GM23248 (cell line): ENCODE results near the gene EID2. TPM values are rescaled to one million over a fixed set of nuclear protein-coding genes. Genes with fewer than 3 reads are reported as not detected.

ENCODE experiments used
- DNase-seq: peaks from one replicate; pipeline ENCODE4 v3.0.0-alpha.2; 2015
- H2AFZ ChIP-seq: fragments of 200-600 bp; sonication (generic); 2 replicates; pipeline ENCODE4 v1.6.1; 2016; ENCODE audit warnings: antibody characterized with exemption
- H3F3A ChIP-seq: fragments of 200-600 bp; sonication (generic); 2 replicates; pipeline ENCODE4 v1.6.1; 2016; ENCODE audit warnings: mild to moderate bottlenecking, antibody characterized with exemption, mixed run types; ENCODE audit not compliant: insufficient read depth
- H3K27ac ChIP-seq: fragments of 200-600 bp; sonication (generic); 2 replicates; pipeline ENCODE4 v1.5.1; 2016; ENCODE audit warnings: mild to moderate bottlenecking
- H3K27me3 ChIP-seq: fragments of 200-600 bp; sonication (generic); replicated peaks from 2 replicates; pipeline ENCODE4 v1.6.1; 2016; ENCODE audit warnings: mild to moderate bottlenecking; ENCODE audit not compliant: insufficient read depth
- H3K36me3 ChIP-seq: fragments of 200-600 bp; sonication (generic); 2 replicates; pipeline ENCODE4 v1.6.1; 2016; ENCODE audit warnings: low read depth, mild to moderate bottlenecking
- H3K4me1 ChIP-seq: fragments of 200-600 bp; sonication (generic); 2 replicates; pipeline ENCODE4 v1.6.1; 2016; ENCODE audit warnings: mild to moderate bottlenecking; ENCODE audit not compliant: insufficient read depth
- H3K4me2 ChIP-seq: fragments of 200-600 bp; sonication (generic); one replicate; pipeline ENCODE4 v1.6.1; 2016; ENCODE audit warnings: mild to moderate bottlenecking; ENCODE audit not compliant: unreplicated experiment
- H3K4me3 ChIP-seq: fragments of 200-600 bp; sonication (generic); 2 replicates; pipeline ENCODE4 v1.5.1; 2016; ENCODE audit warnings: mild to moderate bottlenecking
- H3K79me2 ChIP-seq: fragments of 200-600 bp; sonication (generic); 2 replicates; pipeline ENCODE4 v1.6.1; 2016; ENCODE audit warnings: mild to moderate bottlenecking; ENCODE audit not compliant: insufficient read depth
- H3K9ac ChIP-seq: fragments of 200-600 bp; sonication (generic); 2 replicates; pipeline ENCODE4 v1.6.1; 2016; ENCODE audit warnings: mild to moderate bottlenecking
- H3K9me2 ChIP-seq: fragments of 200-600 bp; sonication (generic); 2 replicates; pipeline ENCODE4 v1.6.1; 2016; ENCODE audit warnings: mixed run types, mild to moderate bottlenecking, moderate library complexity; ENCODE audit not compliant: insufficient read depth
- H3K9me3 ChIP-seq: fragments of 200-600 bp; sonication (generic); one replicate; pipeline ENCODE4 v1.6.1; 2017; ENCODE audit warnings: low read depth
- H4K20me1 ChIP-seq: fragments of 200-600 bp; sonication (generic); 2 replicates; pipeline ENCODE4 v1.6.0; 2016; ENCODE audit not compliant: insufficient read depth
- EZH2 ChIP-seq: fragments of 200-600 bp; sonication (generic); IDR thresholded peaks from 2 replicates; pipeline ENCODE4 v1.6.1; 2018; ENCODE audit warnings: antibody characterized with exemption, mild to moderate bottlenecking; ENCODE audit not compliant: insufficient read depth, poor library complexity, severe bottlenecking
- EZH2phosphoT487 ChIP-seq: fragments of 200-600 bp; sonication (generic); IDR thresholded peaks from 2 replicates; pipeline ENCODE4 v1.6.1; 2018; ENCODE audit warnings: antibody characterized with exemption, moderate library complexity, mild to moderate bottlenecking, low read depth; ENCODE audit not compliant: insufficient read depth
- WGBS, 2 experiments: methylation state at CpG; one replicate each; pipeline ENCODE4 v1.1.6; 2015 to 2017; ENCODE audit warnings: low lambda C conversion rate in 2 of 2, low coverage in 1 of 2; ENCODE audit errors: missing lambda C conversion rate in 2 of 2; 5-methylcytosine and 5-hydroxymethylcytosine counted together
- in situ Hi-C: fragments of 300-500 bp; cut with MboI; formaldehyde crosslinking; loops from 2 replicates; pipeline ENCODE4 v1.15.0; 2020
- polyA plus RNA-seq: library from polyadenylated mRNA; unstranded; fragments of >200 nt; fragmentation: Nextera tagmentation; extraction: Ambion mirVana; gene quantifications from 2 replicates; pipeline ENCODE4 v1.2.1, GENCODE V29; 2016
- total RNA-seq: library from RNA; depleted of rRNA; stranded (reverse); fragments of >200 nt; shearing (Covaris generic); gene quantifications from 2 replicates; pipeline ENCODE4 v1.2.3, GENCODE V29; 2014

The EID2 gene
- total and polyA plus RNA-seq, 2 experiments from 2014 or later: 14.3 to 14.9 TPM

DNA sequence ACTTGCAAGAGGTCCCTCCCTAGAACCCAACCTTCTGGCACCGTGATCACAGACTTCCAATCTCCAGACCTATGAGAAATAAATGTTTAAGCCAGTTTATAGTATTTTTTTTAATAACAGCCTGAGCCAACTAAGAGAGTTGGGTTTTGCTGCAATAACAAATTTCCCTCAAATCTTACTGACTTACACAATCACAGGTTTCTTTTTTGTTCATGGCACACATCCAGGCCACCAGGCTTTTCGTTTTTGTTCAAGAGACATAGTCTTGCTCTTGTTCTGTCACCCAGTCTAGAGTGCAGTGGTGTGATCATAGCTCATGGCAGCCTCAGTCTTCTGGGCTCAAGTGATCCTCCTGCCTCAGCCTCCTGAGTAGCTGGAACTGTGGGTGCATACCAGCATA lies 27.0 kb downstream of the EID2 start:
- WGBS, 2 experiments: 31 to 40% methylated on average over 2 of the region's 2 CpGs
- no peaks in the 10 kb centered on the region for H3K4me1 ChIP-seq
- no peak overlapping the region for H3K9ac ChIP-seq
- no peaks in the 10 kb centered on the region for H3K36me3 ChIP-seq
- H3F3A ChIP-seq: no peaks in the 10 kb centered on the region
- TF ChIP-seq EZH2: no peak
- TF ChIP-seq EZH2phosphoT487: no peak
- H2AFZ ChIP-seq: no peak overlapping the region
- DNase-seq: peak; percentile 5
- no peak overlapping the region for H3K4me3 ChIP-seq
- no peak overlapping the region for H3K27ac ChIP-seq
- H4K20me1 ChIP-seq: no peaks in the 10 kb centered on the region
- no peaks in the 10 kb centered on the region for H3K9me3 ChIP-seq
- H3K9me2 ChIP-seq: no peaks in the 10 kb centered on the region
- H3K79me2 ChIP-seq: no peaks in the 10 kb centered on the region
- peaks cover 42% of the 10 kb centered on the region for H3K27me3 ChIP-seq
- in situ Hi-C loops: no loop called here
- H3K4me2 ChIP-seq: no peak overlapping the region

DNA sequence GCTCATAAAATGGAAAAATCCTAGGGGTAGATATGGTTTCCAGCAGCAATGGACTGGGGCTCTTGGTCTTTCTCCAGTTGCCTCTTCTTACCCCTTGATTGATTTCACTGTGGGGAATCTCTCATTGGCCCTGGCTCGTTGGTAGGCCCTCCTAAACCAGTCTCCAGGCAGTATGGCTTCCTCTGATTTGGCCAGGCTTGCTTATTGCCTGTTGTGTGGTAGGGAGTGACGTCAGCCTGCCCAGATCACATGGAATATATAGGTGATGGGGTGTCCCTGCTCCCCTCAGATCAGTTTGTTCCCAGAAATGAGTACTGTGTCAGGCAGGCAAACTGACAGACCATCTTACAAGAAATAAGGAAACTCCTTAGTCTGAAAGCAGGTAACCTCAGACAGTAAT lies 30.7 kb downstream of the EID2 start:
- no peaks in the 10 kb centered on the region for H3K79me2 ChIP-seq
- H3K4me2 ChIP-seq: no peak overlapping the region
- H3F3A ChIP-seq: no peaks in the 10 kb centered on the region
- TF ChIP-seq EZH2phosphoT487 (no peak), EZH2 (no peak)
- H4K20me1 ChIP-seq: no peaks in the 10 kb centered on the region
- H3K4me1 ChIP-seq: no peaks in the 10 kb centered on the region
- peaks cover 27% of the 10 kb centered on the region for H3K27me3 ChIP-seq
- no peaks in the 10 kb centered on the region for H3K36me3 ChIP-seq
- H3K4me3 ChIP-seq: no peak overlapping the region
- H2AFZ ChIP-seq: no peak overlapping the region
- no peak overlapping the region for H3K9ac ChIP-seq
- in situ Hi-C loops: no loop called here
- 39 to 54% methylated on average over 2 of the region's 2 CpGs for WGBS, 2 experiments
- H3K9me3 ChIP-seq: no peaks in the 10 kb centered on the region
- no peaks in the 10 kb centered on the region for H3K9me2 ChIP-seq
- DNase-seq: no peak
- H3K27ac ChIP-seq: no peak overlapping the region

DNA sequence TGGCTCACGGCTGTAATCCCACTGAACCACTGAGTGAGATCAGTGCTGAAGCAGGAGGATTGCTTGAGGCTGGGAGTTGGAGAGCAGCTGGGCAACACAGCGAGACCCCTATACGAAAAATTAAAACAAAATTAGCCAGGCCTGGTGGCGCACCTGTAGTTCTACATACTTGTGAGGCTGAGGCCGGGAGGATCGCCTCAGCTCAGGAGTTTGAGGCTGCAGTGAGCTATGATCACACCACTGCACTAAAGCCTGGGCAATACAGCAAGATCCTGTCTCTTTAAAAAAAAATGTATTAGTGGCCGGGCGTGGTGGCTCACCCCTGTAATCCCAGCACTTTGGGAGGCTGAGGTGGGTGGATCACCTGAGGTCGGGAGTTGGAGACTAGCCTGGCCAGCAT lies 31.3 kb downstream of the EID2 start:
- Histone ChIP-seq H3K79me2 (no peaks in the 10 kb centered on the region), H3K4me2 (no peak overlapping the region), H2AFZ (no peak overlapping the region), H3K9me3 (no peaks in the 10 kb centered on the region), H3K4me3 (no peak overlapping the region), H3F3A (no peaks in the 10 kb centered on the region), H3K27me3 (peaks cover 21% of the 10 kb centered on the region; the same call in 1 of the 2 replicates), H3K9ac (no peak overlapping the region), H3K9me2 (no peaks in the 10 kb centered on the region), H4K20me1 (no peaks in the 10 kb centered on the region), H3K4me1 (no peaks in the 10 kb centered on the region), H3K36me3 (no peaks in the 10 kb centered on the region), H3K27ac (no peak overlapping the region)
- WGBS, 2 experiments: 77 to 78% methylated on average over 9 of the region's 9 CpGs
- TF ChIP-seq EZH2phosphoT487: no peak
- no peak for TF ChIP-seq EZH2
- DNase-seq: no peak
- in situ Hi-C loops: no loop called here

DNA sequence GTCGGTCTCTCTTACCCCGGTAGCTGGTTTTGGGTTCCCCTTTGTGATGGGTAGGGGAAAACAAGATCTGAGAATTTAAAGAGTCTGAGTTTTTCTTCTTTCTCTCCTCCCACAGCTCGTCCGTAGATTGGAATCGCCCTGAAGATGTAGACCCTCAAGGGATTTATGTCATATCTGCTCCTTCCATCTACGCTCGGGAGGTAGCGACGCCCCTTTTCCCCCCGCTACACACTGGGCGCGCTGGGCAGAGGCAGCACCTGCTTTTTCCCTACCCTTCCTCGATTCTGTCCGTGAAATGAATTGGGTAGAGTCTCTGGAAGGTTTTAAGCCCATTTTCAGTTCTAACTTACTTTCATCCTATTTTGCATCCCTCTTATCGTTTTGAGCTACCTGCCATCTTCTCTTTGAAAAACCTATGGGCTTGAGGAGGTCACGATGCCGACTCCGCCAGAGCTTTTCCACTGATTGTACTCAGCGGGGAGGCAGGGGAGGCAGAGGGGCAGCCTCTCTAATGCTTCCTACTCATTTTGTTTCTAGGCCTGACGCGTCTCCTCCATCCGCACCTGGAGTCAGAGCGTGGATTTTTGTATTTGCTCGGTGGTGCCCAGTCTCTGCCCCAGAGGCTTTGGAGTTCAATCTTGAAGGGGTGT lies 32.1 kb downstream of the EID2 start:
- Histone ChIP-seq H3F3A (no peaks in the 10 kb centered on the region), H3K4me1 (no peaks in the 10 kb centered on the region), H3K4me3 (peak overlapping the region; percentile 74), H3K27ac (no peak overlapping the region), H3K9me2 (no peaks in the 10 kb centered on the region), H3K36me3 (no peaks in the 10 kb centered on the region), H3K9ac (no peak overlapping the region), H3K4me2 (peak overlapping the region; percentile 67), H3K27me3 (peaks cover 15% of the 10 kb centered on the region; the same call in 1 of the 2 replicates), H4K20me1 (no peaks in the 10 kb centered on the region), H3K9me3 (no peaks in the 10 kb centered on the region), H2AFZ (peak overlapping the region; percentile 91), H3K79me2 (no peaks in the 10 kb centered on the region)
- 19 to 20% methylated on average over 24 of the region's 24 CpGs for WGBS, 2 experiments
- TF ChIP-seq EZH2: no peak
- in situ Hi-C loops: no loop called here
- DNase-seq: no peak
